Loucy (cell line): Measurements from ENCODE around the gene OR2M2.

Experiments
- H2AFZ ChIP-seq: fragments of 200-600 bp; sonication (generic); 2 replicates; pipeline ENCODE4 v1.6.0; 2016; ENCODE audit warnings: antibody characterized with exemption, mild to moderate bottlenecking, low read length, moderate library complexity
- H3F3A ChIP-seq: fragments of 200-600 bp; 2 replicates; pipeline ENCODE4 v1.6.0; 2016; ENCODE audit warnings: antibody characterized with exemption, low read depth, mild to moderate bottlenecking
- H3K27me3 ChIP-seq: fragments of 200-600 bp; sonication (generic); 2 replicates; pipeline ENCODE4 v1.6.1; 2014; ENCODE audit warnings: low read length, mild to moderate bottlenecking; ENCODE audit not compliant: insufficient read depth, poor library complexity, severe bottlenecking
- H3K36me3 ChIP-seq: fragments of 200-600 bp; sonication (generic); 2 replicates; pipeline ENCODE4 v1.6.1; 2016; ENCODE audit warnings: low read length; ENCODE audit not compliant: insufficient read depth
- H3K4me1 ChIP-seq: fragments of 200-600 bp; sonication (generic); 2 replicates; pipeline ENCODE4 v1.5.1; 2014; ENCODE audit warnings: low read length, mild to moderate bottlenecking; ENCODE audit not compliant: insufficient read depth, poor library complexity, severe bottlenecking
- H3K4me2 ChIP-seq: fragments of 200-600 bp; sonication (generic); 2 replicates; pipeline ENCODE4 v1.6.0; 2014; ENCODE audit warnings: antibody characterized with exemption, low read length, low read depth, mild to moderate bottlenecking; ENCODE audit not compliant: poor library complexity, severe bottlenecking
- H3K4me3 ChIP-seq: fragments of 200-600 bp; sonication (generic); 2 replicates; pipeline ENCODE4 v1.5.1; 2014; ENCODE audit warnings: low read length, mild to moderate bottlenecking, mixed read lengths; ENCODE audit not compliant: poor library complexity, severe bottlenecking
- H3K79me2 ChIP-seq: fragments of 200-600 bp; sonication (generic); 2 replicates; pipeline ENCODE4 v1.6.1; 2014; ENCODE audit warnings: low read length; ENCODE audit not compliant: insufficient read depth
- H3K9ac ChIP-seq: fragments of 200-600 bp; sonication (generic); 2 replicates; pipeline ENCODE4 v1.6.0; 2014; ENCODE audit warnings: mild to moderate bottlenecking, low read depth, low read length, moderate library complexity; ENCODE audit not compliant: poor library complexity, severe bottlenecking
- H3K9me2 ChIP-seq: fragments of 200-600 bp; sonication (generic); replicated peaks from 2 replicates; pipeline ENCODE4 v1.6.1; 2016; ENCODE audit warnings: low read depth, low read length, mixed read lengths
- H3K9me3 ChIP-seq: fragments of 200-600 bp; sonication (generic); 2 replicates; pipeline ENCODE4 v1.6.1; 2014; ENCODE audit warnings: mild to moderate bottlenecking, antibody characterized with exemption, low read length, low read depth; ENCODE audit not compliant: insufficient read depth
- H4K20me1 ChIP-seq: fragments of 200-600 bp; sonication (generic); 2 replicates; pipeline ENCODE4 v1.6.0; 2014; ENCODE audit warnings: antibody characterized with exemption, low read length, mild to moderate bottlenecking; ENCODE audit not compliant: insufficient read depth, poor library complexity, severe bottlenecking
- EZH2phosphoT487 ChIP-seq: fragments of 200-600 bp; IDR thresholded peaks from 2 replicates; pipeline ENCODE4 v1.6.1; 2018; ENCODE audit warnings: antibody characterized with exemption, mild to moderate bottlenecking, moderate library complexity, borderline replicate concordance
- TF ChIP-seq, protein P1 (sequence below): fragments of 200-600 bp; sonication (generic); conservative IDR thresholded peaks from 2 replicates; pipeline ENCODE4 v1.5.1; 2014; ENCODE audit warnings: mild to moderate bottlenecking, antibody characterized with exemption, low read length

The OR2M2 gene, protein sequence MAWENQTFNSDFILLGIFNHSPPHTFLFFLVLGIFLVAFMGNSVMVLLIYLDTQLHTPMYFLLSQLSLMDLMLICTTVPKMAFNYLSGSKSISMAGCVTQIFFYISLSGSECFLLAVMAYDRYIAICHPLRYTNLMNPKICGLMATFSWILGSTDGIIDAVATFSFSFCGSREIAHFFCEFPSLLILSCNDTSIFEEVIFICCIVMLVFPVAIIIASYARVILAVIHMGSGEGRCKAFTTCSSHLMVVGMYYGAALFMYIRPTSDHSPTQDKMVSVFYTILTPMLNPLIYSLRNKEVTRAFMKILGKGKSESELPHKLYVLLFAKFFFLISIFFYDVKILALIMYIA

DNA sequence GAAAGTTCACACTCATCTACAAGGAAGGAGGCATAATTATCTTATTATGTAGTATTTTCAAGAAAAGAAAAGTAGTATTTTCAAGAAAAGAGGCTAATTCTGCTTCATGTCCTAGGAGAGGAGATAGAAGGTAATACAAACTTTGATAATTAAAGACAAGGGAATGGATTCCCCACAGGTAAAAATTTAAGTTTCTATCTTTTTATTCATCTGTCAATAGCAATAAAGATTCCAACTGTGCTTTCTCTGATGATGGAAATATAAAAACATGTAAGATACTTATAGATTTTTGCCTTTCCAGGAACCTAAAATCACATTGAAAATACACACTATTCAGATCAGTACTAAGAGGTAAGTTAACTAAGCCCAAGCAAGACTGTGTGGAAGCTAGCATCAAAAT is at the start of gene OR2M2:
OR2M2 (plus strand) TSS at position 301 of the 400 bp plus-strand sequence. CDS start 5,165 bp downstream, outside the sequence.
- no peaks in the 10 kb centered on the region for H4K20me1 ChIP-seq
- no peak within 1 kb of the TSS for H3K4me2 ChIP-seq
- H3F3A ChIP-seq = no peaks in the 10 kb centered on the region
- no peaks in the 10 kb centered on the region for H3K27me3 ChIP-seq
- H2AFZ ChIP-seq = no peak within 1 kb of the TSS
- H3K9me2 ChIP-seq = no peaks in the 10 kb centered on the region
- no peaks in the 10 kb centered on the region for H3K4me1 ChIP-seq
- H3K4me3 ChIP-seq = no peak within 1 kb of the TSS
- TF ChIP-seq EZH2phosphoT487 = no peak
- TF ChIP-seq, protein P1, sequence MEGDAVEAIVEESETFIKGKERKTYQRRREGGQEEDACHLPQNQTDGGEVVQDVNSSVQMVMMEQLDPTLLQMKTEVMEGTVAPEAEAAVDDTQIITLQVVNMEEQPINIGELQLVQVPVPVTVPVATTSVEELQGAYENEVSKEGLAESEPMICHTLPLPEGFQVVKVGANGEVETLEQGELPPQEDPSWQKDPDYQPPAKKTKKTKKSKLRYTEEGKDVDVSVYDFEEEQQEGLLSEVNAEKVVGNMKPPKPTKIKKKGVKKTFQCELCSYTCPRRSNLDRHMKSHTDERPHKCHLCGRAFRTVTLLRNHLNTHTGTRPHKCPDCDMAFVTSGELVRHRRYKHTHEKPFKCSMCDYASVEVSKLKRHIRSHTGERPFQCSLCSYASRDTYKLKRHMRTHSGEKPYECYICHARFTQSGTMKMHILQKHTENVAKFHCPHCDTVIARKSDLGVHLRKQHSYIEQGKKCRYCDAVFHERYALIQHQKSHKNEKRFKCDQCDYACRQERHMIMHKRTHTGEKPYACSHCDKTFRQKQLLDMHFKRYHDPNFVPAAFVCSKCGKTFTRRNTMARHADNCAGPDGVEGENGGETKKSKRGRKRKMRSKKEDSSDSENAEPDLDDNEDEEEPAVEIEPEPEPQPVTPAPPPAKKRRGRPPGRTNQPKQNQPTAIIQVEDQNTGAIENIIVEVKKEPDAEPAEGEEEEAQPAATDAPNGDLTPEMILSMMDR = no peak
- no peak within 1 kb of the TSS for H3K9ac ChIP-seq
- H3K36me3 ChIP-seq = no peaks in the 10 kb centered on the region
- no peaks in the 10 kb centered on the region for H3K9me3 ChIP-seq
- no peaks in the 10 kb centered on the region for H3K79me2 ChIP-seq

DNA sequence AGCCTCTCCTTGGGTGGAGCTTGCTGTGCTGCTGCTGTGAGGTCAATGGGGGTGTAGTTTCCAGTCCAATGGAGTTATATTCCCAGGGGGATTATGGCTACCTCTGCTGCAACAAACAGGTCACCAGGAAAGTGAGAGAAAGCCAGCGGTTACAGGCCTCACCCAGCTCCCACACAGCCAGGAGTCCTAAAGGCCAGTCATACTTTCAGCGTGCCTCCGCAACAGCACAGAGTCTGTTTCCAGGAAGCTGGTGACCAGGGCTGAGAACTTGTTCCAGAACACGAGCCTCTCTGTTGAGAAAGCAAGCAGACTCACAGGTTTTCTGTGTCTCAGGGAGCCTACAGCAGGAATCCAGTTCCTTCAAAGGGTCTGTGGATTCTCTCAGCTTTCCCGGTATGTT is 47.0 kb upstream of the OR2M2 start:
- Histone ChIP-seq H3F3A (no peaks in the 10 kb centered on the region), H2AFZ (no peak overlapping the region), H4K20me1 (no peaks in the 10 kb centered on the region), H3K27me3 (no peaks in the 10 kb centered on the region), H3K79me2 (no peaks in the 10 kb centered on the region), H3K4me3 (no peak overlapping the region), H3K4me2 (no peak overlapping the region), H3K4me1 (no peaks in the 10 kb centered on the region), H3K9me3 (no peaks in the 10 kb centered on the region; the same call in 1 of the 2 replicates), H3K9ac (no peak overlapping the region), H3K9me2 (no peaks in the 10 kb centered on the region), H3K36me3 (no peaks in the 10 kb centered on the region)
- TF ChIP-seq, protein P1 = no peak
- TF ChIP-seq EZH2phosphoT487 = no peak

DNA sequence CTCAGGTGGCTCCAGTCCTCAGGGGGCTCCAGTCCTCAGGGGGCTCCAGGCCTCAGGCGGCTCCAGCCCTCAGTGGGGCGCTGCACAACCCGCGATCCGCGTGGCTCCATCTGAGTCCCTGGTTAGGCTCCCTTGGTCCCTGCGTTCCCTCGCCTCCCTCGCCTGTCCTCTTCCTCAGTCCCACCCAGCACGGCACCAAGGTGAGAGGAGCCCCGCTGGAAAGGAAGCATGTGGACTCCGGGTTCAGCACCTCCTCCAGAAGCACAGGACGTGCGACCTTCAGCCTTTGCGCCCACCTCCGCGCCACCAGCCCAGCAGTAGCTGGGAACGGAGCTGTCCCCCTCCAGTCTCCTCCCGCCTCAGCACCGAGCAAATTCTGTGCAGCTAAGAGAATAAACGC is 37.8 kb upstream of the OR2M2 start:
- H3K4me1 ChIP-seq = no peaks in the 10 kb centered on the region
- H3K9me3 ChIP-seq = no peaks in the 10 kb centered on the region
- no peaks in the 10 kb centered on the region for H3K79me2 ChIP-seq
- H4K20me1 ChIP-seq = no peaks in the 10 kb centered on the region
- H3K36me3 ChIP-seq = no peaks in the 10 kb centered on the region
- TF ChIP-seq, protein P1 = no peak
- no peaks in the 10 kb centered on the region for H3K27me3 ChIP-seq
- no peaks in the 10 kb centered on the region for H3K9me2 ChIP-seq
- no peak overlapping the region for H3K4me3 ChIP-seq
- no peak overlapping the region for H2AFZ ChIP-seq
- no peaks in the 10 kb centered on the region for H3F3A ChIP-seq
- no peak overlapping the region for H3K4me2 ChIP-seq
- H3K9ac ChIP-seq = no peak overlapping the region
